ENCODE results near the gene PCDHGA6. TPM values are rescaled to one million over a fixed set of nuclear protein-coding genes. Genes with fewer than 3 reads are reported as not detected.
"Not testable (repeated sequence)": the region's sequence is repeated elsewhere in the genome, so short reads cannot be mapped to it uniquely, and the experiment has no call there.

Gene PCDHGA6
- total RNA-seq, 1 experiment from 2014 or later: 14.5 TPM

GRCh38 chr5:141342773-141343172 is 30.9 kb upstream of the PCDHGA6 start:
- Histone ChIP-seq H3K9me2 (replicated peaks; ENCODE audit: insufficient read depth, low read length) (no peaks in the 10 kb centered on the region), H3K27ac (ENCODE audit: low read length) (no peak overlapping the region), H3K4me2 (ENCODE audit: low read depth, low read length, poor library complexity, severe bottlenecking) (no peak overlapping the region), H3K4me1 (ENCODE audit: low read length) (peaks cover 4% of the 10 kb centered on the region; the same call in 1 of the 2 replicates), H3K79me2 (ENCODE audit: low read length) (no peaks in the 10 kb centered on the region), H4K20me1 (ENCODE audit: insufficient read depth, low read depth, low read length) (no peaks in the 10 kb centered on the region), H3K27me3 (ENCODE audit: low read length) (no peaks in the 10 kb centered on the region), H3K9ac (ENCODE audit: low read length) (no peak overlapping the region), H3K36me3 (ENCODE audit: insufficient read depth, low read length) (no peaks in the 10 kb centered on the region), H2AFZ (ENCODE audit: low read length) (no peak overlapping the region), H3K9me3 (ENCODE audit: low read length) (no peaks in the 10 kb centered on the region), H3K4me3 (ENCODE audit: low read length) (no peak overlapping the region)
- DNase-seq: no peak

GRCh38 chr5:141343242-141343952 is 30.3 kb upstream of the PCDHGA6 start, which contains the start of gene PCDHGA3:
Gene PCDHGA3 (plus strand): TSS chr5:141343829. CDS start chr5:141344034, 205 bp downstream.
- Histone ChIP-seq H3K9me3 (ENCODE audit: low read length) (no peaks in the 10 kb centered on the region), H3K27ac (ENCODE audit: low read length) (no peak within 1 kb of the TSS), H2AFZ (ENCODE audit: low read length) (no peak within 1 kb of the TSS), H3K79me2 (ENCODE audit: low read length) (no peaks in the 10 kb centered on the region), H3K9me2 (replicated peaks; ENCODE audit: insufficient read depth, low read length) (no peaks in the 10 kb centered on the region), H3K4me1 (ENCODE audit: low read length) (peaks cover under 1% of the 10 kb centered on the region; the same call in 1 of the 2 replicates), H4K20me1 (ENCODE audit: insufficient read depth, low read depth, low read length) (no peaks in the 10 kb centered on the region), H3K4me2 (ENCODE audit: low read depth, low read length, poor library complexity, severe bottlenecking) (no peak within 1 kb of the TSS), H3K27me3 (ENCODE audit: low read length) (no peaks in the 10 kb centered on the region), H3K9ac (ENCODE audit: low read length) (no peak within 1 kb of the TSS), H3K4me3 (ENCODE audit: low read length) (no peak within 1 kb of the TSS), H3K36me3 (ENCODE audit: insufficient read depth, low read length) (no peaks in the 10 kb centered on the region)
- peak; percentile 77 for DNase-seq

- Histone ChIP-seq H3K27ac (ENCODE audit: low read length) (no peak overlapping the region), H3K4me3 (ENCODE audit: low read length) (no peak overlapping the region), H4K20me1 (ENCODE audit: insufficient read depth, low read depth, low read length) (no peaks in the 10 kb centered on the region), H3K4me2 (ENCODE audit: low read depth, low read length, poor library complexity, severe bottlenecking) (no peak overlapping the region), H3K9me3 (ENCODE audit: low read length) (no peaks in the 10 kb centered on the region), H3K4me1 (ENCODE audit: low read length) (no peaks in the 10 kb centered on the region), H3K9me2 (replicated peaks; ENCODE audit: insufficient read depth, low read length) (no peaks in the 10 kb centered on the region), H3K27me3 (ENCODE audit: low read length) (no peaks in the 10 kb centered on the region), H3K79me2 (ENCODE audit: low read length) (no peaks in the 10 kb centered on the region), H2AFZ (ENCODE audit: low read length) (no peak overlapping the region), H3K9ac (ENCODE audit: low read length) (no peak overlapping the region), H3K36me3 (ENCODE audit: insufficient read depth, low read length) (no peaks in the 10 kb centered on the region)
- DNase-seq: no peak
Measured at GRCh38 chr5:141343953-141344463, 29.7 kb upstream of the PCDHGA6 start.

GRCh38 chr5:141345327-141345726 is 28.4 kb upstream of the PCDHGA6 start:
- Histone ChIP-seq H3K4me2 (ENCODE audit: low read depth, low read length, poor library complexity, severe bottlenecking) (no peak overlapping the region), H2AFZ (ENCODE audit: low read length) (no peak overlapping the region), H3K36me3 (ENCODE audit: insufficient read depth, low read length) (no peaks in the 10 kb centered on the region), H3K9me3 (ENCODE audit: low read length) (no peaks in the 10 kb centered on the region), H3K27me3 (ENCODE audit: low read length) (no peaks in the 10 kb centered on the region), H4K20me1 (ENCODE audit: insufficient read depth, low read depth, low read length) (no peaks in the 10 kb centered on the region), H3K79me2 (ENCODE audit: low read length) (no peaks in the 10 kb centered on the region; the same call in 1 of the 2 replicates), H3K4me3 (ENCODE audit: low read length) (no peak overlapping the region), H3K9me2 (replicated peaks; ENCODE audit: insufficient read depth, low read length) (no peaks in the 10 kb centered on the region), H3K9ac (ENCODE audit: low read length) (no peak overlapping the region), H3K4me1 (ENCODE audit: low read length) (peaks cover 5% of the 10 kb centered on the region), H3K27ac (ENCODE audit: low read length) (no peak overlapping the region)
- no peak for DNase-seq

- H3K36me3 ChIP-seq (ENCODE audit: insufficient read depth, low read length); H4K20me1 ChIP-seq (ENCODE audit: insufficient read depth, low read depth, low read length); H3K27ac ChIP-seq (ENCODE audit: low read length); DNase-seq; H3K4me3 ChIP-seq (ENCODE audit: low read length); H3K79me2 ChIP-seq (ENCODE audit: low read length); H3K4me2 ChIP-seq (ENCODE audit: low read depth, low read length, poor library complexity, severe bottlenecking); H3K9me3 ChIP-seq (ENCODE audit: low read length); H3K9me2 ChIP-seq (replicated peaks; ENCODE audit: insufficient read depth, low read length); H3K9ac ChIP-seq (ENCODE audit: low read length); H3K27me3 ChIP-seq (ENCODE audit: low read length); H2AFZ ChIP-seq (ENCODE audit: low read length): not testable (repeated sequence)
- H3K4me1 ChIP-seq (ENCODE audit: low read length): peaks cover 12% of the 10 kb centered on the region
Measured at GRCh38 chr5:141346017-141346416, 27.7 kb upstream of the PCDHGA6 start.

- Histone ChIP-seq H3K4me1 (ENCODE audit: low read length) (peaks cover 12% of the 10 kb centered on the region), H3K36me3 (ENCODE audit: insufficient read depth, low read length) (peaks cover 18% of the 10 kb centered on the region; the same call in 1 of the 2 replicates), H3K9me3 (ENCODE audit: low read length) (peaks cover 7% of the 10 kb centered on the region), H3K4me2 (ENCODE audit: low read depth, low read length, poor library complexity, severe bottlenecking) (peak within 1 kb of the TSS; percentile 71), H4K20me1 (ENCODE audit: insufficient read depth, low read depth, low read length) (no peaks in the 10 kb centered on the region), H3K9me2 (replicated peaks; ENCODE audit: insufficient read depth, low read length) (no peaks in the 10 kb centered on the region), H3K4me3 (ENCODE audit: low read length) (peak within 1 kb of the TSS; percentile 68), H3K27ac (ENCODE audit: low read length) (peak within 1 kb of the TSS; percentile 47), H2AFZ (ENCODE audit: low read length) (peak within 1 kb of the TSS; percentile 22; the same call in 1 of the 2 replicates), H3K79me2 (ENCODE audit: low read length) (peaks cover 28% of the 10 kb centered on the region), H3K9ac (ENCODE audit: low read length) (peak within 1 kb of the TSS; percentile 69), H3K27me3 (ENCODE audit: low read length) (no peaks in the 10 kb centered on the region)
- DNase-seq: peak; percentile 93
Measured at GRCh38 chr5:141349917-141350619, 23.6 kb upstream of the PCDHGA6 start, which contains the start of gene PCDHGB1. Gene PCDHGB1 (plus strand): TSS chr5:141350099. CDS start chr5:141350261, 162 bp downstream.

- Histone ChIP-seq H3K9me2 (replicated peaks; ENCODE audit: insufficient read depth, low read length) (no peaks in the 10 kb centered on the region), H2AFZ (ENCODE audit: low read length) (no peak overlapping the region), H3K9ac (ENCODE audit: low read length) (no peak overlapping the region), H3K27ac (ENCODE audit: low read length) (no peak overlapping the region), H3K27me3 (ENCODE audit: low read length) (no peaks in the 10 kb centered on the region), H3K79me2 (ENCODE audit: low read length) (peaks cover 34% of the 10 kb centered on the region), H3K4me2 (ENCODE audit: low read depth, low read length, poor library complexity, severe bottlenecking) (no peak overlapping the region), H3K36me3 (ENCODE audit: insufficient read depth, low read length) (peaks cover 22% of the 10 kb centered on the region; the same call in 1 of the 2 replicates), H3K4me1 (ENCODE audit: low read length) (peaks cover 12% of the 10 kb centered on the region), H3K9me3 (ENCODE audit: low read length) (peaks cover 13% of the 10 kb centered on the region), H3K4me3 (ENCODE audit: low read length) (peak overlapping the region; percentile 68; the same call in 1 of the 2 replicates), H4K20me1 (ENCODE audit: insufficient read depth, low read depth, low read length) (no peaks in the 10 kb centered on the region)
- DNase-seq: no peak
Measured at GRCh38 chr5:141351591-141351990, 22.1 kb upstream of the PCDHGA6 start.

- H3K4me3 ChIP-seq (ENCODE audit: low read length): peak within 1 kb of the TSS; percentile 27; the same call in 1 of the 2 replicates
- no peak within 1 kb of the TSS for H2AFZ ChIP-seq (ENCODE audit: low read length)
- H3K79me2 ChIP-seq (ENCODE audit: low read length): peaks cover 38% of the 10 kb centered on the region
- H3K4me2 ChIP-seq (ENCODE audit: low read depth, low read length, poor library complexity, severe bottlenecking): peak within 1 kb of the TSS; percentile 38
- H3K9me3 ChIP-seq (ENCODE audit: low read length): peaks cover 13% of the 10 kb centered on the region
- no peaks in the 10 kb centered on the region for H3K9me2 ChIP-seq (replicated peaks; ENCODE audit: insufficient read depth, low read length)
- peaks cover 28% of the 10 kb centered on the region; the same call in 1 of the 2 replicates for H3K36me3 ChIP-seq (ENCODE audit: insufficient read depth, low read length)
- no peaks in the 10 kb centered on the region for H3K27me3 ChIP-seq (ENCODE audit: low read length)
- H3K27ac ChIP-seq (ENCODE audit: low read length): no peak within 1 kb of the TSS
- peaks cover 26% of the 10 kb centered on the region for H3K4me1 ChIP-seq (ENCODE audit: low read length)
- H4K20me1 ChIP-seq (ENCODE audit: insufficient read depth, low read depth, low read length): no peaks in the 10 kb centered on the region
- peak; percentile 58 for DNase-seq
- H3K9ac ChIP-seq (ENCODE audit: low read length): no peak within 1 kb of the TSS
Measured at GRCh38 chr5:141354900-141355469, 18.7 kb upstream of the PCDHGA6 start, which contains the start of gene PCDHGA4. Gene PCDHGA4 (plus strand): TSS chr5:141355021. CDS start chr5:141355108, 87 bp downstream.

Measured in Karpas-422 (cell line).